Left colon (tissue), 2 donors: ENCODE results near the gene RET. TPM values are rescaled to one million over a fixed set of nuclear protein-coding genes. Genes with fewer than 3 reads are reported as not detected.

Source experiments
- ATAC-seq: fragments of 200-7000 bp; cut with Tn5 transposase; one replicate; pipeline ENCODE4 v1.9.1; 2020; ENCODE audit warnings: mild to moderate bottlenecking, moderate library complexity
- DNase-seq, 2 donors: peaks; one replicate each; pipeline ENCODE4 v3.0.0-alpha.2; 2020
- intact Hi-C, 2 donors: fragments of 100-400 bp; cut with DNase I in 1 of 2; cut with micrococcal nuclease in 1 of 2; formaldehyde crosslinking; loops; one replicate each; pipeline versions ENCODE4 v1.11.2 to v1.14.0; 2022; cut with DNase I, micrococcal nuclease
- total RNA-seq, 2 donors: library from RNA; stranded (reverse); fragmentation: NEBNext Ultra II Directional; extraction: Animal tissue kit (Norgen Biotek cat#: 25700); gene quantifications; one replicate each; pipeline ENCODE4 v1.2.1, GENCODE V29; 2021
- donor health status: DM: no; HTN: no; CAD: no.
- donor health status: DM: yes; HTN: yes; CAD: no.

RET gene
- total RNA-seq, 2 donors from 2014 or later = 1.5 to 1.6 TPM

DNA sequence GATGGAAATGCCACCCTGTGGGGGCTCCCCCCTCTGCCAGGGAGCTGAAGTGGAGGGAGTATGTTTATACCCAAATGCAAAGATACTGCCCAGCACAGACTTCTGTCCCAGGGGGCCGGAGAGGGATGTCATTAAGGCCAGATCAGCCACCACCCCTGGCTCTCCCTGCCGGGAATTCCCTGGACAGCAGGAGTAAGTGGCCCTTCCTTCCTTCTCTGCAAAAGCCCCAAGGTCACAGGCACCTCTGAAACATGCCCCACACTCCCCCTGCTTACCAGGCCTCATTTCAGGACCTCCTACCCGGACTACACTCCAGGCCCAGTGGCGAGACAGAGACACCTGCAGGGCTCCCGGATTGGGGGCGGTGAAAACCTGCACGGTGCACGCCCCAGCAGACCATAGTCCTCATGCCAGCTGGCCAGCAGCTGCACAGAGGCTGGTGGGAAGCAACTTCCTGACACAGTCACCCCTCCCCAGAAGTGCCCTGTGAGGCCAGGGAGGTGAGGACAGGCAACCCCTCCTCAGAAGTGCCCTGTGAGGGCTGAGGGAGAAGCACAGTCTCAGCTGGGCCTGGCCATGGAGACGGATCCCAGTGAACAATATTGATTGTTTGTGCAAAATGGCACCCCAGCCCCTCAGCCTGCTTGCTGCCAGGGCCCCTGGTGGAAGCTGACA is 33.0 kb upstream of the RET start:
- peak; percentile 53 for ATAC-seq
- peak; percentile 17 to 21 for DNase-seq
- intact Hi-C loops = no loop called here

DNA sequence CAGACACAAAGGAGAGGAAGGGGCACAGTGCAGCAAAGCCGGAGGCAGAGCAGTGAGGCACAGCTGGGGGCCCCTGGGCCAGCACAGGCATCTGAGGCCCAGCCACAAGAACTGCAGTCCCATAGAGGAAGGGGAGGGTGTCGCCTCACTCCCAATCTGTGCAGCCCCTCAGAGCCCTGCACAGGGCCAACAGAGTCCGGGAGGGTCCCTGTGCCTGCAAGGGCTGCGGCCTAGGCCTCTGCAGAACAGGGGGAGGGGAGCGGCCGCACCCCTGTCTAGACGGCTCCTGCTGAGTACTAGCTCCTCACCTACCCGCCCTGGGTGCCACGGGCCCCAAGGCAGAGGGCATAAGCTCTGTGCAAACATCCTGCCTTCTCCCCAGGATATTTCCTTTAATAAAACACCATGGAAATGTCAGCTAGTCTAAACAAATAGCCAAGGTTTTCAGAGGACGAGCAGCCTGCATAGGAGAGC is 32.4 kb upstream of the RET start:
- DNase-seq (peak; percentile 19 to 21), ATAC-seq (peak; percentile 82)
- intact Hi-C loops = no loop called here

DNA sequence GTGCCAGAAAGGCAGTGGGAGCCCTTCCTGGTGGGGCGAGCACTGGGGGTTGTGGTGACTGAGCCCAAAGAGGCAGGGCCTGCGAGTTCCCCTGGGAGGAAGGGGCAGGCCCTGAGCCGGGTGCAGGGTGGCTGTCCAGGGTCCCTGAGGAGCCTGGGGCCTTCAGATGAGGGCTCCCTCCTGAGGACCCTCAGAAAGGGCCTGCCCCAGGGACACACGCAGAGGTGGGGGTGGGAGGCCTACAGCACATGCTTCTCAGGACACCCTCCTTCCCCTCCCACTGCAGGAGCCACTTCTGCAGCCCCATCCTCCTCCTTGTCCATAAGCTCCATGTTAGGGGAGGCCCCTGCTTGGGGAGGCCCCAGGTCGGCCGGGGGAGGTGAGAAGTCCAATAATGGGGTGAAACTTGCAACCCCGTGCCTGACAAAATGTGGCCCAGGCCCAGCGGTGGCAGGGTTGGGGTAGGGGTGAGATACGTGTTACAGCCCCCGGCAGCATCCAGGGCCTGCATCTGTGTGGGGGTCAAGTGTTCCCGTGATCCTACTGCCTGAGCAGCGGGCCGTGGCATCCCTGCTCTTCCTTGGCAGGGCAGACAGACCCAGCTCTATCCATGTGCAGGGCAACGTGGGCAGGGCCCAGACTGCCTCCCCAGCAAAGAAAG is 31.8 kb upstream of the RET start:
- intact Hi-C loops = no loop called here
- DNase-seq (peak in 1 of 2 donors; percentile 12), ATAC-seq (no peak)

DNA sequence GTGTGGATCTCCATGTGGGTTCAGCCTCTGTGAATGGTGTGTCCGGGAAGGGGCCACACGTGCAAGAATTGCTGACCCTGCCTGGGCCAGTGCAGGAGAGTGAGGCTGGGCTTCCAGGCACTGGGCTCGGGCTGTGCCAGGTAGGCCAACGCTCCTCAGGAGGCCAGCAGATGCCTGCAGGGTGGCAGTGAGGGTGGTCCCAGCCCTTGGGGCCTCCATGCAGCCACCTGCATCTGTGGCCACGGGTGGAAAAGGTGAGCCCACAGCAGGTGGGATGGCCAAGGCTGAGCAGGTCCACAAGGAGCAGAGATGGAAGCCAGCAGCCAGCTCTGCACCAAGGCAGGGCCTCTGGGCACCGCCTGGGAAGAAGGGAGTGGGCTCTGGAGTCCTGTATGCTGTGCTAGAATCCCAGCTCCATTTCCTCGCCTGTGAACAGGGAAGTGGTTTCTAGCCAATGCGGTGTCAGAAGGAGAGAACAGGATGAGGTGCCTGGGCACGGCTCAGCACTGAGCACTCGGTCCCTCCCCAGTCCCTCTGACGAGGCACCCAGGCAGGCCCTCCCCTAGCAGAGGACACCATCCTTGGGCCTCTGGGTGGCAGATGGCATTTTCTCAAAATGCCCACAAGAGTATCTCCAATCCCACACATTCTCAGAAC is 31.1 kb upstream of the RET start:
- no peak for ATAC-seq
- peak in 1 of 2 donors; percentile 21 for DNase-seq
- intact Hi-C loops = no loop called here

DNA sequence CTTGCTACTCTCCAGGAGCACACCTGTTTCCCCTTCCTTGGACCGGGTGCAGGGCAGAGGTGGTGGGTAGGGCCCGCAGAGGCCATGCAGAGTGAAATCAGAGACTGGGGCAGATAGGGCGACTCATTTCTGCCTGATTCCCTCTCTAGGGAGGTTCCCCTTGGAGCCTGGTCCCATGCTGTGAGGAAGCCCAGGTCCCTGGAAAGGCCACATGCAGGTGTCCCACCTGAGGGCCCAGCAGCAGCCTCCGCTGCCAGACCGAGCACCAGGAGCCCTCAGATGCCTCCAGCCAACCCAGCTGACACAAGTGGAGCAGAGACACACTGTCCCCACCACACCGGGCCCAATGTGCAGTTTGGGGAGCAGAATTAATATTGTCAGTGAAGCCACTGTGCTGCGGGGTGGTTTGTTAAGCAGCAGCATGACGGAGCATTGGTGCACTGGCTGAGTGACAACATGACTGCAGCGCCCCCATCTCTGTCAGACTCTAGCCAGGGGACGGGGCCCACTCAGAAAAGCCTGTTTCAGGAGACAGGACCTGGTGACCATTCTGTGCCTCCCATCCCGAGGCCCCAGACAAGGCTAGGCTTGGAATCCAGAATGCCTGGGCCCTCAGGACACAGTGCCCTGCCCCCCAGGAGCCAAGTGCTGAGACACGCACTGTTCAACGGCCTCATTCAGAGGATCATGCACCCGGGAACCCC is 30.4 kb upstream of the RET start:
- ATAC-seq (no peak), DNase-seq (peak in 1 of 2 donors; percentile 12)
- intact Hi-C loops = no loop called here

DNA sequence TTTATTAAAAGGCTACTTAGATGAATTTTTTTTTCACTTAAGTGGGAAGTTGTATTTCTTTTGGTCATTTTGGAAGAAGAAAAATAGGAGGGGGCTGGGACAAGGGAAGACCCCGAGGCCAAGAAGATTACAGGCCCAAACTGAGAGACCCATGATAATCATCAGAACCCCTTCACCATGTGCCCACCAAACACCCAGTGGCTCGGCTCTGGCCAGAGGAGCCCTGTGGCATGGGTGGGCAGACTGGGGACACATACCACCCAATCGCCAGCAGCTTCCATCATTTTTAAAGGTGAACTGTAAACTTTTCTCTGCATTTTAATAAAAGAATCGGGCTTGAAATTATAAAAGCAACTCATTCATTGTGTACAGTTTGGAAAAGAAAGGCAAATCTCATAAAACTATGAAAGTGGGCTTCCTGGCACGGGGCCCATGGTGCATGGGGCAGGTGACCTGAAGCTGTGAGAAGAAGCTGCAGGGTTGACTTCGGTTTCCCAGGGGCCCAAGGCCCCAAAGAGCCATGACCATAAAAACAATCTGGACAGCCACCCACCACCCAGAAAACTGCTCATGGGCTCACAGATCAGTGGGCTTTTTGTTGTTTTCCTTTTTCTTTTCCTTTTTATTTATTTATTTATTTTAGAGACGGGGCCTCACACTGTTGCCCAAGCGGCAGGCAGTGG is 29.4 kb upstream of the RET start:
- intact Hi-C loops = no loop called here
- no peak for ATAC-seq
- DNase-seq = no peak

DNA sequence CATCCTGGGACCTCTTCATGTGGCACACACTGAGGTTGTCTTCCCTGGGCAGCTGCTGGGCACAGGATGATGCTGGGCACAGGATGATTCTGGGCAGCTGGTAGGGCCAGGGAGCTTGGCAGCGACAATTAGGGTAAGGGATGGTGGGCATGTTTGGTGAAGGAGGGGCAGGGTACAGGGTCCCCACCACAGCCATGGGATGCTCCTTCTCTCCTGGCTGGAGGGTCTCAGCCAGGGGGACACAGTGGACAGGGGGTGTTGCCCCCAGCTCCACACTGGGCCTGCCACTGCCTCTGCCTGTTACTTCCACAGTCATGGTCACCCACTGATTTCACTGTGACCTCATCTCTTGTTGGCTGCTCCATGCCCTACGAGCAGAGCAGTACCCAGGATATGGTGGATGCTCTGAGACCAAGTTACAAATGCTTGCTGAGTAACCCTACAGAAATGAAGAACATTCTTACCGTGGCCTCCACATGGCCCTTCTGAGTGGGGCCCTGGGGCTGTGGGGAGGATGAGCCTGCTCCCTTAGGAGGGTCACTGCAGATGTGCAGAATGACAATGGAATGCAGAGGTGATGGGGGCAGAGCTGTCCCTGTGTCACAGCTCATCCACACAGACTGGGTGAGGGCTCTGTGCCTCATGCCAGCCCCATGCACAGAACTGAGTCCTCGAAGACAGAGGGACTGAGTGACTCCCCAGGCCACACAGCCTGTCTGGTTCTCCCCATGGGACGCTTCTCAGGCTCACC is 28.4 kb upstream of the RET start:
- DNase-seq = peak in 1 of 2 donors; percentile 4
- no peak for ATAC-seq
- intact Hi-C loops = no loop called here

DNA sequence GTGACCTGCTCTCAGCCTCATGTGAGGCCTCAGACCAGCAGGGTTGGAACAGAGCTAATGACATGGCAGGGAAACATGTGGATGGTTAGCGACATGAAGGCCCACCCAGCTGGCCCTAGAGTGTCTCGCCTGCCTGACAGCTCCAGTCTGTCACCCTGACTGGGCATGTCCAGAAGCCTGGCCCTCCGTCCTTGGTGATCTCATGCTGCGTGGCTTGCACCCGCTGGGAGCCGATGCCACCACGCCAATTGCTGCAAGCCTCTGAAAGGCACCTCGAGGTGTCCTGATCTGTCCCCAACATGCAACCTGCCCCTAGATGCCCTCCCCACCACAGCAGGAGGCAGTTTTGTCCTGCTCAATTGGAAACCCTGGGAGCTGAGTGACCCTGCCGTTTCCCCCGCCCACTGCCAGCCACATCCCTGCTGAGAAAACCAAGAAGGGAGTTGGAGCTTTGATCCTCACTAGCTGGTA is 27.8 kb upstream of the RET start:
- peak in 1 of 2 donors; percentile 16 for DNase-seq
- intact Hi-C loops = no loop called here
- no peak for ATAC-seq

DNA sequence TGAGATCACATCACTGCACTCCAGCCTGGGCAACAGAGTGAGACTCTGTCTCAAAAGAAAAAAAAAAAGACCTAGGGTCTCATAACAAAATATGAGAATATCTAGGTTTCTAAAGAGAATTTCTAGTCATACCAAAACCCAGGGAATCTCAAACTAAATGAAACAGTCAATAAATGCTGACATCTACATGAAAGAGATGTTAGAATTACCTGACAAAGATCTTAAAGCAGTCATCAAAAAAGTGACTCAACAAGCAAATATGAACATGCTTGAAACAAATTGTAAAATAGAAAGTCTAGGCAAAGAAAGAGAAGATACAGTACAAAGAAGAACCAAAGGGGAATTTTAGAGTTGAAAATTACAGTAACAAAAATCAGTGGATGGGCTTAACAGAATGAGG is 26.9 kb upstream of the RET start:
- DNase-seq = no peak
- ATAC-seq = no peak
- intact Hi-C loops = no loop called here

DNA sequence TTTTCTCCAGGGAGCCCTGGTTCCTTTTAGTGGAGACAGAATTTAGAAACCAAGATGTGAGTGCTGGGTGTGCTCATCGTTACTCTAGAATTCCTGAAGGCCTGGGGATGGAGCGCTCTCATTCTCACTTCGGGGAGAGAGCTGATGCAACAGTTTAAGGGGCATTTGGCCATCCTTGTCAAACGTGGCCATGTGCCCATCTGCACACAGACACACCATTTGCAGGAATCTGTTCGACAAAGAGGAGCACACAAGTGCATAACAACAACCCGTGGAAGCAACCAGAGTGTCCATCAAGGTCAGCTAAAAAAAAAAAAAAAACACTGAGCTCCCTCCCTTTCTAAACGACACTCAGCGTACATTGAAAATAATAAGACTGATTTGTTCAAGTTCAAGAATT is 23.0 kb upstream of the RET start:
- no peak for ATAC-seq
- DNase-seq = peak in 1 of 2 donors; percentile 17
- intact Hi-C loops = no loop called here

DNA sequence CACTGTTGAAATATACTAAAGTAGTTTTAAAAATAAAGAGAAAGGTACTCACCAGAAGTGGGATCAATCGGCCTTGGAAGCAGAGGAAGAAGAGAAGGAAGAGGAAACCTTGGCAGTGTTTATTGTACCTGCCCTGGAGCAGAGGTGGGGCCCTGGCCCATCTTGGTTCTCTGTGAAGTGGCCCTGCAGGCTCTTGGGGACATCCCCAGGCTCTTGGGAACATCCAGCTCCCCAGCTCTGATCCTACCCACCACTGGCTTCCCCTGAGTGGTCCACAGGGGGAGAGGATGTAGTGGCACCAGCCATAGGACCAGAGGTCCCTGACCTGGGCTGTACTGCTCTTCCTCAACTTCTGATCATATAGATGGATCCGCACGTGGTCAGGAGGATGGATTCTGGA is 22.3 kb upstream of the RET start:
- ATAC-seq (no peak), DNase-seq (peak in 1 of 2 donors; percentile 19)
- intact Hi-C loops = no loop called here

DNA sequence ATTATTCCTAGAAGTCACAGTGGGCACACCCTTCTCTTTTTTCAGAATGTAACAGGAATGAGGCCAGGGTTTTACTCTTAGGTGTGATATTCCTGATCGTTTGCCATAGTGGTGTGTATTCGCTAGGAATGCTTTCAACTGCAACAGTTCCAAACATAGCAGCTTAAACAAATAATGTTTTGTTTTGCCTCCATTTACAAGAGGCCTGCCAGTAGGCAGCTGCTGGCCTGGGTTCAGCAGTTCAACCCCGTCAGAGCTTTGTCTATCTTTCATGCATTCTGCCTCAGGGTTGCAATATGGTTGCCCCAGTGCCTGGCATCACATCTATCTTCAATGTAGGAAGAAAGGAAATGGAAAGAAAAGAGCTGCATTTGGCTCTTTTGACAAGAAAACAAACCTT is 21.7 kb upstream of the RET start:
- ATAC-seq (no peak), DNase-seq (peak in 1 of 2 donors; percentile 9)
- intact Hi-C loops = no loop called here

DNA sequence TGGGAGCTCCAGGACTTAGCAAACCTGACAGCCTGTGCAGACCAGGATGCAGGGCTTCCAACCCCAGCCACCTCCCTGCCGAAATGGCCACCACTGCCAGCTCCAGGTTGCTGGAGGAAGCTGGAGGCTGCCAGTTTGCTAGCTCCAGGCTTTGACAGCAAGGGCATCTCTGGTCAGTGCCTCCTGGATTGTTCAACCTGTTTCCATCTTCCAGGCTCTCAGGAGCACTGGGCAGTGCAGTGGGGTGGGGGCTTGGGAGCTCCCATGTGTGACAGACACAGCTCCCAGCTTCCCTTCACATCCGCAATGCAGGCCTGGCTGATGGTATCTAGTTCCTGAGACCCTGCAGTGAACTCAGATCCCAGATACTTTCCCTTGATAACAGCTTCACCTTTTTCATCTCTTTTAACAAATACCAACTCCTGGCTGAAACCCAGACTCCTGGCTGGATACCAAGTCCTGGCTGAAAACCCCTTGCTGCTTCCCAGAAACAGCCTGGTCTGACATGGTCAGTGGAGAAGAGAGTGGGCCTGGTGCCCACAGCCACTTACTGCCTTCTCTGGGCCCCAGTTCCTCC is 20.8 kb upstream of the RET start:
- intact Hi-C loops = no loop called here
- DNase-seq (peak in 1 of 2 donors; percentile 8), ATAC-seq (no peak)

DNA sequence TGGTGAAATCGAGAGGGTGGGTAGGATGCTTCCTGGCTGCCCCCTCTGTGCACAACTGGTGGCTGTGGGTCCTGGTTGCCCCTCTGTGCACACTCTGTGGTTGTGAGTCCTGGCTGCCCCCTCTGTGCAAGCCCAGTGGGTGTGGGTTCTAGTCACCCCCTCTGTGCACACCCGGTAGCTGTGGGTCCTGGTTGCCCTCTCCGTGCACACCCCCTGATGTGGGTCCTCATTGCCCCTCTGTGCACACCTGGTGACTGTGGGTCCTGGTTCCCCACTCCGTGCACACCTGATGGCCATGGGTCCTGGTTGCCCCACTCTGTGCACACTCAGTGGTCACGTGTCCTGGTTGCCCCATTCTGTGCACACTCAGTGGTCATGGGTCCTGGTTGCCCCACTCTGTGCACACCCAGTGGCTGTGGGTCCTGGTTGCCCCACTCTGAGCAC is 20.3 kb upstream of the RET start:
- ATAC-seq (no peak), DNase-seq (peak in 1 of 2 donors; percentile 12)
- intact Hi-C loops = no loop called here

DNA sequence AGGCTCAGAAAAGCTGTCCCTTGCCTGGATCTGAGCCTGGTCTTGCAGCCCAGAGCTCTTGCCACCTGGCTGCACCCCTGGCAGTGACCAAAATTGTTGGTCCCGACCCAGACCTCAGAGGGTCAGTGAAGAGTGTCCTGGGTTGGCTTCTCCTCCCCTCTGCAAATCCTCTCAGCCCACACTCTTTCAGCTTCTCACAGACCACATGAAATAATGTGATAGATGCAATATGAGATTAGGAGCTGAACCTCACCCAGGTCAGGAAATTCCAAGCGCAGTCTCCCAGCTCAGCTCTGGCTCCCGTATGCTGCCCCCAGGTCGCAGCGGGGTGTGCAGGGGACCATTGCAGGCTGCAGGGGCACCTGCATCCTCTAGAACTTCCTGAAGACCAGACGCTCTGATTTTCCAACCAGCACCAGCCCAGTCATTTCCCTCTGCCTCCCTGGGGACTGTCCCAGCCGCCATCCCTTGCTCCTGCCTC is 19.6 kb upstream of the RET start:
- no peak for ATAC-seq
- intact Hi-C loops = no loop called here

DNA sequence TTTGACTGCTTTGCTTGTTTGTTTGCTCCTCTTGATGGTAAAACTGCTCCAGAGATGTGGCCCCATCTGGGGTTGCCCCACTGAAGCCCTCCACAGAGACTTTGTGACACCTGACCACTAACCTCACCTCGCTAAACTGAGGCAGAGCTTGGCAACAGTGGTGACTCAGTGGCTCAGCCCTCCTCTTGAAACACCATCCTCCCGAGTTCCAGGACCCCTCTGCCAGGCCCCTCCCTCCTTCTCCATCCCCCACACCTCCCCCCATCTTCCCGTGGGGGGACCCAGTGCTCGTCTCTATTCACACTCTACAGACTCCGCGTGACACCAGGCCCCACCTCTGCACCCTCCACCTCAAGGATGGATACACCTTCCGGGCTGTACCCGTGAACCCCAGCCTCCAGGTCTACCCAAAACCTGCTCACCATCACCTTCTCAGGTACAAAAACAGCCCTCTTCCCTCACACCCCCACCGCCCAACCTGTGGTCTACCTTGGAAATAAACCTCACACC is 19.0 kb upstream of the RET start:
- ATAC-seq (no peak), DNase-seq (no peak)
- intact Hi-C loops = no loop called here

More for the DNA sequence above, 19.6 kb upstream of the RET start:
- peak in 1 of 2 donors; percentile 8 for DNase-seq

DNA sequence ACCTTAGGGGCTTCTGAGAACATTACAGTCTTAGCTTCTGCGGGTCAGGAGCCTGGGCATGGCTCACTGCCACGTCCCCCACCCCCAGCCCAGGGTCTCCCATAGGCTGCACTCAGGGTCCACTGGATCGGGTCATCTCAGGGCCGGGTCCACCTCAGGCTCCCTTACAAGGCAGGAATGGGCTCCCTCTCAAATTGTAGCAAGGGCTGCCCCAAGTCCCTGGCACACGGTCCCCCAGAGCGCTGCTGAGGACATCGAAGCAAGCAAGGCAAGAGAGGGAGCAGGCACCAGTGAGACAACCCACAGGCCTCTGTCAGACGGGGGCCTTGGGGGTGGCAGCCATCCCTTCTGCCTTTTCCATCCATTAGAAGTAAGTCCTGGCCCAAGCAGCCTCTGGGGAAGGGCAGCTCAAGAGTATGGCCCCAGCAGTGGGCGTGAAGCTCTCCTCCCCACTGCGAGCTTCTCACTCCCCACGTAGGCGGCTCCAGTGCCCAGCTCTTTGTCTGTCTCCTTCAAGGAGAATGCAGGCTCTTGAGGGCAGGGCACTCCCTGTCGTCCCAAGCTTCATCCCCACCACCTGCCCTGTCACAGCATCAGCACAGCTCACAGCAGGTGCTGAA is 18.0 kb upstream of the RET start:
- intact Hi-C loops = no loop called here
- DNase-seq (no peak), ATAC-seq (no peak)
